CD14-positive monocyte (primary cell): Measurements from ENCODE around the gene CDC14B. TPM values are rescaled to one million over a fixed set of nuclear protein-coding genes. Genes with fewer than 3 reads are reported as not detected.

Experiments
- DNase-seq, 3 donors: peaks; one replicate each; pipeline ENCODE4 v3.0.0-alpha.2; 2011 to 2022
- H2AFZ ChIP-seq: 2 replicates; pipeline ENCODE4 v1.6.0; 2012; ENCODE audit warnings: mild to moderate bottlenecking, low read depth, low read length, inconsistent platforms; ENCODE audit not compliant: insufficient read depth, poor library complexity, severe bottlenecking
- H3K27ac ChIP-seq, 2 donors: 1 replicate in 1 of 2; 2 replicates in 1 of 2; pipeline ENCODE4 v1.5.1; 2012 to 2013; ENCODE audit warnings: low read length in 2 of 2, control low read depth in 1 of 2, inconsistent platforms in 1 of 2, low read depth in 1 of 2, mild to moderate bottlenecking in 1 of 2
- H3K27me3 ChIP-seq, 2 donors: one replicate each; pipeline versions ENCODE4 v1.6.0 to v1.6.1; 2011 to 2013; ENCODE audit warnings: low read length in 2 of 2; ENCODE audit not compliant: control insufficient read depth in 2 of 2, insufficient read depth in 2 of 2
- H3K36me3 ChIP-seq, 2 donors: replicated peaks in 1 of 2; 1 replicate in 1 of 2; 2 replicates in 1 of 2; pipeline versions ENCODE4 v1.5.1 to v1.6.1; 2012 to 2013; ENCODE audit warnings: low read length in 2 of 2, control low read depth in 1 of 2, inconsistent platforms in 1 of 2, mild to moderate bottlenecking in 1 of 2; ENCODE audit not compliant: insufficient read depth in 2 of 2, control insufficient read depth in 1 of 2
- H3K4me1 ChIP-seq, 2 donors: 1 replicate in 1 of 2; 2 replicates in 1 of 2; pipeline versions ENCODE4 v1.5.1 to v1.6.1; 2012 to 2013; ENCODE audit warnings: low read length in 2 of 2, control low read depth in 1 of 2, inconsistent platforms in 1 of 2, mild to moderate bottlenecking in 1 of 2, moderate library complexity in 1 of 2; ENCODE audit not compliant: insufficient read depth in 2 of 2, control insufficient read depth in 1 of 2
- H3K4me2 ChIP-seq: replicated peaks from 2 replicates; pipeline ENCODE3; 2012; ENCODE audit warnings: low read length, moderate library complexity, mild to moderate bottlenecking; ENCODE audit not compliant: poor library complexity, severe bottlenecking; ENCODE audit errors: extremely low read depth
- H3K4me3 ChIP-seq, 3 experiments: fragments of 200-600 bp in 1 of 3; sonication (generic) in 1 of 3; replicated peaks in 1 of 3; 1 replicate in 2 of 3; 2 replicates in 1 of 3; pipeline ENCODE4 v1.5.1; 2011 to 2013; ENCODE audit warnings: low read length in 3 of 3, mild to moderate bottlenecking in 3 of 3, control low read depth in 2 of 3, low read depth in 2 of 3, inconsistent platforms in 1 of 3, moderate library complexity in 1 of 3
- H3K79me2 ChIP-seq: 2 replicates; pipeline ENCODE4 v1.6.0; 2012; ENCODE audit warnings: mild to moderate bottlenecking, control low read depth, inconsistent platforms, low read length, moderate library complexity; ENCODE audit not compliant: insufficient read depth
- H3K9ac ChIP-seq: 2 replicates; pipeline ENCODE4 v1.6.0; 2017; ENCODE audit warnings: low read length, mild to moderate bottlenecking; ENCODE audit not compliant: insufficient read depth, poor library complexity, severe bottlenecking
- H3K9me3 ChIP-seq, 2 donors: replicated peaks in 1 of 2; 1 replicate in 1 of 2; 2 replicates in 1 of 2; pipeline versions ENCODE4 v1.5.1 to v1.6.1; 2012 to 2013; ENCODE audit warnings: low read length in 2 of 2, control low read depth in 1 of 2; ENCODE audit not compliant: control insufficient read depth in 1 of 2, insufficient read depth in 1 of 2
- H4K20me1 ChIP-seq: 2 replicates; pipeline ENCODE4 v1.6.0; 2012; ENCODE audit warnings: mild to moderate bottlenecking, low read length, control low read depth, moderate library complexity; ENCODE audit not compliant: insufficient read depth
- H3K27ac Mint-ChIP-seq, 7 donors: one replicate each; pipeline ENCODE4 v1.8.0; 2020; ENCODE audit warnings: mild to moderate bottlenecking in 7 of 7, mixed read lengths in 7 of 7, moderate library complexity in 6 of 7, inconsistent platforms in 2 of 7
- H3K27me3 Mint-ChIP-seq, 3 donors: one replicate each; pipeline ENCODE4 v1.8.0; 2021 to 2022; ENCODE audit warnings: low read depth in 3 of 3, mild to moderate bottlenecking in 3 of 3, mixed read lengths in 3 of 3, moderate library complexity in 3 of 3, inconsistent platforms in 1 of 3
- H3K36me3 Mint-ChIP-seq, 2 donors: one replicate each; pipeline ENCODE4 v1.8.0; 2020; ENCODE audit warnings: mixed read lengths in 2 of 2, inconsistent platforms in 1 of 2, mild to moderate bottlenecking in 1 of 2
- H3K4me1 Mint-ChIP-seq: one replicate; pipeline ENCODE4 v1.8.0; 2020; ENCODE audit warnings: mild to moderate bottlenecking, mixed read lengths
- H3K4me3 Mint-ChIP-seq, 2 donors: one replicate each; pipeline ENCODE4 v1.8.0; 2020; ENCODE audit warnings: mild to moderate bottlenecking in 2 of 2, mixed read lengths in 2 of 2, moderate library complexity in 1 of 2
- H3K9me3 Mint-ChIP-seq, 7 donors: one replicate each; pipeline ENCODE4 v1.8.0; 2020 to 2022; ENCODE audit warnings: mixed read lengths in 7 of 7, mild to moderate bottlenecking in 6 of 7, moderate library complexity in 6 of 7, inconsistent platforms in 2 of 7
- CTCF ChIP-seq: fragments of 200-600 bp; IDR thresholded peaks from one replicate; pipeline ENCODE4 v1.8.0; 2022; ENCODE audit warnings: antibody characterized with exemption, mild to moderate bottlenecking
- WGBS: methylation state at CpG from one replicate; pipeline ENCODE4 v1.1.5; 2013; ENCODE audit warnings: missing lambda C conversion rate; ENCODE audit not compliant: insufficient coverage; 5-methylcytosine and 5-hydroxymethylcytosine counted together
- intact Hi-C, 2 donors: fragments of 100-400 bp; cut with micrococcal nuclease; formaldehyde crosslinking; loops; one replicate each; pipeline versions ENCODE4 v1.15.0 to v1.15.1; 2023
- polyA plus RNA-seq, 3 donors: library from polyadenylated mRNA; depleted of rRNA in 1 of 3; unstranded in 2 of 3; stranded (reverse) in 1 of 3; fragments of 300-500 nt in 2 of 3; fragments of >200 nt in 1 of 3; fragmentation: Illumina TruSeq in 2 of 3; gene quantifications; 1 replicate in 2 of 3; 2 replicates in 1 of 3; pipeline ENCODE4 v1.2.3, GENCODE V29; 2012 to 2021

The CDC14B gene
- polyA plus RNA-seq, 3 donors, result 0.03 to 0.47 (median 0.44) TPM

DNA sequence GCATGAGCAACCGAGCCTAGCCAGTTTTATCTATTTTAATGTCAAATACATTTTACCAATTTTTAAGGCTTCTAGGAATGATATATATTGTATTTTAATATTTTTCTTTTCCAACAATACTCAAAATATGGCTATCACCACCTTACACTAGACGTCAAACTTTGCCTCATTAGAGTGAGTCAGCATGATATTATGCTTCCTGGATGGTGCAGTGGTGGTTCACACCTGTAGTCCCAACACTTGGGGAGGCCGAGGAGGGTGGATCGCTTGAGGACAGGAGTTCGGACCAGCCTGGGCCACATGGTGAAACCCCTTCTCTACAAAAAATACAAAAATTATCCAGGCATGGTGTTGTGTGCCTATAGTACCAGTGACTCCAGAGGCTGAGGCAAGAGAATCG is 7.3 kb upstream of the CDC14B start:
- WGBS, result 100% methylated on average over 1 of the region's 6 CpGs

DNA sequence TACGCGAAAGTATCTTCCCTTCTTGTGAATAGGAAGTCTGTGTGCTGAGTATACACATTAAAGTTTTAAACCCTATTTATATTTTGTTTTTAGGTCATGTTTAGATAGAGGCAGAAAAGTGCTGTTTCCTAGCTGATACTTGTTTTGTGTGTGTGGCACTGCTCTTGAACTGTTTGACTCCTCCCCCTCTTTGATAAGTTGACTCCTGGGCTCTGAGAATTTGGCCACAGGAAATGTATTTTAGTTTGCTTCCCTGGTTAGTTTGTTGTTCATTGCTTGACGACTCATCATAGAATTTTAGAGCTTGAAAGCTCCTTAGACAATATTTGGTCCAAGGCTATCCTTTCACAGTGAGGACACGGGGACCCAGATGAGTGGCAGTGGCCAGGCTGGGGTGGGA is 2.0 kb upstream of the CDC14B start:
- H3K4me1 Mint-ChIP-seq, result peaks cover 15% of the 10 kb centered on the region
- H3K4me3 Mint-ChIP-seq, result peak overlapping the region in 1 of 2 donors; percentile 59
- no peak overlapping the region for H3K27ac Mint-ChIP-seq
- peaks cover 51 to 53% (median 52%) of the 10 kb centered on the region in 3 donors for H3K27me3 Mint-ChIP-seq
- Histone ChIP-seq H4K20me1 (no peaks in the 10 kb centered on the region), H3K4me3 (no peak overlapping the region), H3K4me2 (no peak overlapping the region), H3K4me1 (peaks cover 8 to 10% of the 10 kb centered on the region in 2 donors), H3K9me3 (peaks cover 5 to 8% of the 10 kb centered on the region in 2 donors), H3K36me3 (no peaks in the 10 kb centered on the region), H3K27me3 (peaks cover 39 to 53% of the 10 kb centered on the region in 2 donors), H3K9ac (no peak overlapping the region), H3K79me2 (no peaks in the 10 kb centered on the region), H3K27ac (no peak overlapping the region), H2AFZ (no peak overlapping the region)
- DNase-seq, result no peak
- no peak for TF ChIP-seq CTCF
- H3K36me3 Mint-ChIP-seq, result peaks cover 0 to 4% of the 10 kb centered on the region in 2 donors
- intact Hi-C loops, result no loop called here
- peaks cover 0 to 19% (median 8%) of the 10 kb centered on the region in 7 donors for H3K9me3 Mint-ChIP-seq
- WGBS, result 67% methylated on average over 2 of the region's 4 CpGs

More for the DNA sequence above, 7.3 kb upstream of the CDC14B start:
- Histone ChIP-seq H3K27me3 (peaks cover under 1 to 4% of the 10 kb centered on the region in 2 donors), H3K79me2 (no peaks in the 10 kb centered on the region), H2AFZ (no peak overlapping the region), H4K20me1 (no peaks in the 10 kb centered on the region), H3K9me3 (no peaks in the 10 kb centered on the region), H3K27ac (no peak overlapping the region), H3K4me2 (no peak overlapping the region), H3K4me1 (no peaks in the 10 kb centered on the region), H3K36me3 (no peaks in the 10 kb centered on the region), H3K4me3 (no peak overlapping the region), H3K9ac (no peak overlapping the region)
- H3K36me3 Mint-ChIP-seq, result no peaks in the 10 kb centered on the region
- no peak overlapping the region for H3K4me3 Mint-ChIP-seq
- no peak overlapping the region for H3K27ac Mint-ChIP-seq
- no peaks in the 10 kb centered on the region for H3K4me1 Mint-ChIP-seq
- peaks cover 12 to 17% (median 14%) of the 10 kb centered on the region in 3 donors for H3K27me3 Mint-ChIP-seq
- intact Hi-C loops, result no loop called here
- no peak for DNase-seq
- peaks cover 0 to 2% (median 0%) of the 10 kb centered on the region in 7 donors for H3K9me3 Mint-ChIP-seq
- no peak for TF ChIP-seq CTCF
